GM20431 (cell line): Measurements from ENCODE around the gene ATP7B.
"Not testable (repeated sequence)": the region's sequence is repeated elsewhere in the genome, so short reads cannot be mapped to it uniquely, and the experiment has no call there.

Experiments used
- in situ Hi-C: fragments of 300-500 bp; cut with MseI, MboI; formaldehyde crosslinking; loops from one replicate; pipeline ENCODE4 v1.15.0; 2020; ENCODE audit warnings: low sequenced_read_pairs; ENCODE audit not compliant: unreplicated experiment

Gene ATP7B

DNA sequence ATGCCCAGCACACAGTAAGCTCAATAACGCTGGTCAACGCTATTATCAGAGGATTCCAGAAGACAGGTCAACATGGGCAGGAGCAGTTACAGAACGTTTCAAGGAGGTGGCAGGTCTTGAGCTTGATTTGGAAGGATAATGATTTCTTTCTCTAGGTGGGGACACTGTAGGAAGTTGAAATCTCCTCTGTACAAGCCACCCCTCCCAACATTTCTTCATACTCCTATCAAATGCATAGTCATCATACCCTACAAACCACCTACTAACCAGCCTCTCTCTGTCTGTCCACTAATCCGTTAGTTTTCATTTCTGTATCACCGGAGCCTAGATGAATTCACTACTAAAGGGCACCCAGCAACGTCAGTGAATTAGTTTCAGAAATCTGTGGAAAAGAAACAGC, 1.3 kb downstream of the ATP7B start:
- in situ Hi-C loops: no loop called here

DNA sequence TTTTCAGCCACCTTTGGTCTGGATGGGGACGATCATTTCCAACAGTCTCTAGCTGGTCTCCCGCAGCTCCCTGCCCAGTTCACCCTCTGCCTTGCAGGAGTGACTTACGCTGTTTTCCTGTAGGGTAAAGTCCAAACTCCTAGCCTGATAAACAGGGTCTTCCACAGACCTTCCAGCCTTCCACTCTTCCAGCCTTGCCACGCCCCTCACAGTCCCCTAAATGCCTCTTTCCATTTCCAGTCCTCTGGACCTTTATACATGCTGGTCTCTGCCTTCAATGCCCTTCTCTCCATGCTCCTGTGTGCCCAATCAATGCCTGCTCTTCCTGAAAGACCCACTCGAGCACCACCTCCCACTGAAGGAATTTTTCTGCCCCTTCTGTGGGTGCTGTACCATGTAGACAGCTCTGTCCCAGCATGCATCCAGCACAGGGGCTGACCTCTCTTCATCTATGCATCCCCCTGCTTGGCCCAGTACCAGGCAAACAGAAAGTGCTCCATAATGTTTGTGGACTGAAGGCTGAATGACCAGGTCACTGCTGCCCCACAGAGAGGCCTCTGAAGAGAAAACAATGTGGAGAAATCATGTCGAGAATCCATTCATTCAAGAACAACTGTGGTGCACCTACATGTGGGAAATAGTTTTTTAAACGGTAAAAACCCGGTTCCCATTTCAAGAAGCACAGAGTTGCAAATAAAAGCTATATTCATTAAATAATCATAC, 4.6 kb downstream of the ATP7B start:
- in situ Hi-C loops: no loop called here

- in situ Hi-C loops: no loop called here
Measured at GRCh38 chr13:52005841-52006522, 5.3 kb downstream of the ATP7B start.

GRCh38 chr13:52004511-52005170, 6.6 kb downstream of the ATP7B start:
- in situ Hi-C loops: no loop called here

DNA sequence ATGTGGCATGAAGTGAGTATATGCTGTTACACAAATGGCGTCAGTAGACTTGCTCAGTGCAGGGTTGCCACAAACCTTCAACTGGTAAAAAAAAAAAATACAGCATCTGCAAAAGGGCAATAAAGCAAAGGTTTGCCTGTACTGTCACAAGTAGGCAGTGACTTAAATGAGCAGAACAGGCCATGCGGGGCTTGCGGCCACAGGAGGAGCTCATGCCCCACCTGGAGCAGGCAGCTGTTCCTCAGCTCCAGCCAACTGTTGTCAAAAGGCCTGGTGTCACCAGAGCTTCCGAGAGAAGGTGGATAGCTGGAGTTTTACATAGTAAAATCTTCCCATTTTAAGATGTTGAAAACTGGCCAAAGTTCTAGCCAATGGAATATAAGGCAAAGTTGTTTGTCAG, 7.7 kb downstream of the ATP7B start:
- in situ Hi-C loops: no loop called here

GRCh38 chr13:52002361-52002760, 8.9 kb downstream of the ATP7B start:
- in situ Hi-C loops: no loop called here

- in situ Hi-C loops: no loop called here
Measured at GRCh38 chr13:52001120-52001731, 10.0 kb downstream of the ATP7B start.

DNA sequence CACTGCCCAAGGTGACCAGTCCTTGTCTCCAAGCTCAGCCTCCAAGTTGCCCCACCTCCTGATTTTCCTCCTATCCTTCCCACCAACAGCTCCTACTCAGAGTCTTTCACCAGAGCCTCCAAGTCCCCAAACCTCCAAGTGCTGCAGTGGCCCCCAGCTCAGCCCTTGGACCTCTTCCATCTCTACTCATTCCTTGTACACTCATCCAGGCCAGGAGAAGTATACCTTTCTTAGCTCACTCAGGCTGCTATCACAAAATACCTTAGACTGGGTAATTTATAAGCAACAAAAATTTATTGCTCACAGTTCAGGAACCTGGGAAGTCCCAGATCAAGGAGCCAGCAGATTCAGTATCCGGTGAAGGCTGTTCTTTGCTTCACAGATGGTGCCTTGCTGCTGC, 11.3 kb downstream of the ATP7B start:
- in situ Hi-C loops: no loop called here

DNA sequence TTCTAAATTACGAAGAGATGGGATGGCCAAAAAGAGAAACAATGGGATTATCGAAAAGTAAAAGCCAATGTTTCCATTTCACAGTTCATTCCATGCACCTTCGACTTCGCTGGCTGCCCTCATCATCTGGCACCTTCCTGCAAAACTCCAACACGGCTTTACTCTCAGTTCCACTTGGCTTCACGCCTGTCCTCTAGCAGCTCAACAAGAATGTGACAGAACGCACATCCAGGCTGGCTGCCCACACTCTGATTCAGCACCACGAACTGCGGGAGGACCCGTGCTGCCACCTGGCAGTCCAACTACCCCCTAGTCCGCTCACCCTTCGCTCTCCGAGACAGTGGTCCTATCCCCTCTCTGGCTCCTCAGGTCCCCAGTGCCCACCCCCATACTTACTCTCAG, 11.7 kb downstream of the ATP7B start:
- in situ Hi-C loops: no loop called here

DNA sequence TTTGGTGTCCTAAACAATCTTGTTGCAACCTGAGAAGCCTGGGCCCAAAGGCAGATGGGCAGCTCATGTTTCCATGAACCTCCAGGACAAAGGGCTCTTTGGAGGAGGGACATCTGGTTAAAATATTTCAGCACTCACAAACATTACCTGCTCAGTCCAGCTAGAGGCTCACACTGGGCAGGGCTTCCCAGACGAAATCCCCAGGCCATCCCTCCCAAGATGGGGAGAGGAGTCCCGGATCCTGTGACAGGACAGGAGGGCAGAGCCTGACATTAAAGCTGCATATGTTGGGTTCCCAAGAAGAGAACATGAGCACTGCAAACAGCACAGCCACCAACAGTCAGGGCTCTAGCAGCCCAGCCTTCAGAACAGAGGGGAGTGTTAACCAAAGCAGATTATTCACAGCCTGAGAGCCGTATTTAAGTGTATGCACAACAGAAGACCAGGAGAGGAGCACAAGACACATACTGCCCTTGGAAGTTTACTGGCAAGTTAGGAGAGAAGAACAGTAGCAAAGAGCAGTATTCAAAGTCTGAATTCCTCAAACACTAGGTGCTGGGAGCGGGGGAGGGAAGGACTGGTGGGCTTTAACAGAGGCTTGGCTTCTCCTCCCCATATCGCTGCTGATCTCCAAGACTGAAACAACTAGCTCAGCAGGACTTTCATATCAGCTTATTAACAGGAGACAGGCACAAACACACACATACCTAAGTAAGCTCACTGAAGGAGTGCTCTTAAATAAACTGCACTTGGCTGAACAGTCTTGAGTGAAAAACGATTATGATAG, 12.3 kb downstream of the ATP7B start:
- in situ Hi-C loops: no loop called here

GRCh38 chr13:51997641-51998330, 13.5 kb downstream of the ATP7B start:
- in situ Hi-C loops: no loop called here

GRCh38 chr13:51997186-51997585, 14.1 kb downstream of the ATP7B start:
- in situ Hi-C loops: no loop called here

- in situ Hi-C loops: no loop called here
Measured at GRCh38 chr13:51996641-51997040, 14.6 kb downstream of the ATP7B start.

DNA sequence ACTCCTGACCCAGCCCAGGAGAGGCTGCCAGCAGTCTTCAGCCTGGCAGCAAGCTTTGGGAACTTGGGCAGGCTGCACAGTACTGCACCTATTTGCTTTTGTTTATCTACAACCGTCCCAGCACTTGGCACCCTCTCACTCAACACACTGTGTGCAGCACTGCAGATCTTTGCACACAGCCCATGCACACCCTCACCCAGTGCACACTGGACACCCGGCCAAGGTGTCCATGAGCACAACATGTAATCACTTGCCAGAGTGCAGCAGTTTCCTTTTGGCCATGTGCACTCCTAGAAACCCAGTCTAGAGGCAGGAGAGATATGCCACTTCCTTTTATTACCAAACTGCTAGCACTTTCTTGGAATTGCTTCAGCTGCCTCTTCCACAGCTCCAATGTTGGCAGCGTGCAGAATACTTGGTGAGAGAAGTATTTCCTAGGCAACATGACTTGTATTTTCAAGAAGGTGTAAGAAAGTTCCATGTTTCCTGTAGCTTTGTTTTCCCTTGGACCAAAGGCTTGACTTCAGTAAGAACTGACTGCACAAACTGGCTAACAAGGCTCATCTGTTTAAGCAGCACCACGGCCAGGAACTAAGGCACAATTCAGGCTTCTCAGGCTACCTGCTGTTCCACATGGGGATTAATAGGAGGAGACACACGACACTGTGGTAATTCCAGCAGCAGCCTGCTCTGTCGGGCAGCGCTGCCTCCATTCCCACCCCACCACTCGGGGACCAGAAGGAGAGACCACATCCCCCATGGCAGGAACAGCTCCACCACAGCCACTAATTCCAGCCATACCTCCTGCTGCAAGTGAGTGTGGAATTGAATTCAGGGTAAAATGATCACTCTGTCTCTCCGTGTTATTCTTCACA, 15.3 kb downstream of the ATP7B start:
- in situ Hi-C loops: no loop called here

DNA sequence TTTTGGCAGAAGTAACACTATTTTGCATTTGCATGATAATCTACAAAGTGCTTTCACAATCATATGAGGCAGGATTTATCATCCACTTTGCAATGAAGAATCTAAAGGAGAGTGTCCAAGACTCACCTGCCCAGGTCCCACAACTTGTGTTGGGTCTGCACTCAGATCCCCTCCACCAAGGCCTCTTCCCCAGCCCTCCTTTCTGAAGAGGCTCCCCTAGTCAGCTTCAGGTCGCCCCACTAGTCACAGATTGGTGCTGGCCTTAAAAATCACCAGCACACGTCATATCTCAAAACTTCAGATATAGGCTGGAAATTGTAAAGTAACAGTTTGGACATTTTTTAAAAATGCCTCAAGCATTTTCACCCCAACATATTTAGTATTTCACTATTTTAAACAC, 17.5 kb downstream of the ATP7B start:
- in situ Hi-C loops: no loop called here

DNA sequence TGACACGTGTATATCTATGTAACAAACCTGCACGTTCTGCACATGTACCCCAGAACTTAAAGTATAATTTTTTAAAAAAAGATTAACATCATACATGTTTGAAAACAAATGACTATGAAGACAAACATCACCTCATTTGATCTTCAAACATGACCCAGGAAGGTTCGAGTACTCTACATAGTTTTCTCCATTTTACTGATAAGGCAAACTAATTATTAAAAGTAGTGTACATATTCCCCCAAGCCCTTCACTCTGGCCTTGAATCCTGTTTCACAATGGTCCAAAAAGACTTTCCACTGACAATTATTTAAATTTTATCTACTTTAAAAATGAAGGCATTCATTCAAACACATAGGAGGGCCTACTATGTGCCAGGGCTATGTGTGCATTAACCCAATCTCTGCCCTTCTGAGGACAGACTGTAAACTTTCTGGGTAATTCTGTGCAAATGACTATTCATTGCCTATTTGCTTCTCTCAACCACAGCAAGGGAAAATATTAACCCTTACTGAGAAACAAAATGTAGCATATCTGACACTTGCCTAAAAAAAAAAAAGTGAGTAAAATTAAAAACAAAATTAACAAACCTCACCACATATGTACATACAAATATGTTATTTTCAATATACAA, 22.1 kb downstream of the ATP7B start:
- in situ Hi-C loops: no loop called here

DNA sequence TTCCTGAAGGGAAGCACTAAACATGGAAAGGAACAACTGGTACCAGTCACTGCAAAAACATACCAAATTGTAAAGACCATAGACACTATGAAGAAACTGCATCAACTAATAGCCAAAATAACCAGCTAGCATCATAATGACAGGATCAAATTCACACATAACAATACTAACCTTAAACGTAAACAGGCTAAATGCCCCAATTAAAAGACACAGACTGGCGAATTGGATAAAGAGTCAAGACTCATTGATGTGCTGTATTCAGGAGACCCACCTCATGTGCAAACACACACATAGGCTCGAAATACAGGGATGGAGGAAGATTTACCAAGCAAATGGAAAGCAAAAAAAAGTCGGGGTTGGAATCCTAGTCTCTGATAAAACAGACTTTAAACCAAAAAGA, 26.3 kb downstream of the ATP7B start:
- in situ Hi-C loops: not testable (repeated sequence)

- in situ Hi-C loops: not testable (repeated sequence)
Measured at GRCh38 chr13:51983292-51983691, 28.0 kb downstream of the ATP7B start.
